NCI-H526 (cell line): Measurements from ENCODE around the gene INTS12.
A peak's percentile ranks its signal among the peaks of the same experiment; 100 is the strongest.

Experiments used
- DNase-seq, 2 experiments: peaks; one replicate each; lab custom pipeline; 2025; lab: John Stamatoyannopoulos, UW

Gene INTS12

GRCh38 chr4:105686571-105686970 is 21.9 kb downstream of the INTS12 start:
- no peak for DNase-seq

GRCh38 chr4:105683038-105683437 is 25.5 kb downstream of the INTS12 start:
- no peak for DNase-seq

GRCh38 chr4:105679186-105679585 is 29.3 kb downstream of the INTS12 start:
- DNase-seq: no peak

- no peak for DNase-seq
Observed at GRCh38 chr4:105677709-105678108, 30.8 kb downstream of the INTS12 start.

- DNase-seq: no peak
Observed at GRCh38 chr4:105674011-105674410, 34.5 kb downstream of the INTS12 start.

- DNase-seq: no peak
Observed at GRCh38 chr4:105671301-105671700, 37.2 kb downstream of the INTS12 start.

GRCh38 chr4:105670684-105671083 is 37.8 kb downstream of the INTS12 start:
- no peak for DNase-seq

- peak; percentile 17 to 46 for DNase-seq
Observed at GRCh38 chr4:105666693-105667092, 41.8 kb downstream of the INTS12 start.

- DNase-seq: no peak
Observed at GRCh38 chr4:105662935-105663675, 45.4 kb downstream of the INTS12 start.

GRCh38 chr4:105661028-105661427 is 47.5 kb downstream of the INTS12 start:
- DNase-seq: no peak

- DNase-seq: no peak
Observed at GRCh38 chr4:105659190-105659589, 49.3 kb downstream of the INTS12 start.

GRCh38 chr4:105657117-105657765 is 51.2 kb downstream of the INTS12 start:
- DNase-seq: no peak

GRCh38 chr4:105652286-105652888 is 56.1 kb downstream of the INTS12 start:
- no peak for DNase-seq

- no peak for DNase-seq
Observed at GRCh38 chr4:105651884-105652283, 56.6 kb downstream of the INTS12 start.

- DNase-seq: no peak
Observed at GRCh38 chr4:105650190-105650589, 58.3 kb downstream of the INTS12 start.

GRCh38 chr4:105645440-105645839 is 63.0 kb downstream of the INTS12 start:
- no peak for DNase-seq

- no peak for DNase-seq
Observed at GRCh38 chr4:105644257-105644656, 64.2 kb downstream of the INTS12 start.

GRCh38 chr4:105641845-105642244 is 66.6 kb downstream of the INTS12 start:
- DNase-seq: no peak

GRCh38 chr4:105637408-105638176 is 70.9 kb downstream of the INTS12 start:
- DNase-seq: peak; percentile 80 to 91

GRCh38 chr4:105634402-105635080 is 73.9 kb downstream of the INTS12 start:
- DNase-seq: peak in 1 of 2 experiments; percentile 21

GRCh38 chr4:105633241-105633640 is 75.2 kb downstream of the INTS12 start:
- peak; percentile 7 to 8 for DNase-seq
